B cell (primary cell): Measurements from ENCODE around the gene KCNQ2. TPM values are rescaled to one million over a fixed set of nuclear protein-coding genes. Genes with fewer than 3 reads are reported as not detected.

ENCODE experiments used
- ATAC-seq: fragments of 200-7000 bp; cut with Tn5 transposase; one replicate; pipeline ENCODE4 v1.10.0; 2021; ENCODE audit warnings: low read depth, mild to moderate bottlenecking, moderate number of reproducible peaks, moderate library complexity
- CTCF ChIA-PET: fragments of 350-600 bp; sonication (Branson Sonifier 250); formaldehyde crosslinking; loops from one replicate; lab custom pipeline; 2021; ENCODE audit warnings: antibody characterized with exemption, inconsistent platforms; lab: Charles Lee
- POLR2A ChIA-PET: fragments of 350-600 bp; sonication (Branson Sonifier 250); formaldehyde crosslinking; loops from one replicate; lab custom pipeline; 2021; ENCODE audit warnings: antibody characterized with exemption; lab: Charles Lee
- DNase-seq: peaks from one replicate; pipeline ENCODE4 v3.0.0; 2013
- H2AFZ ChIP-seq: 2 replicates; pipeline ENCODE4 v1.6.1; 2012; ENCODE audit warnings: mild to moderate bottlenecking, low read depth, low read length; ENCODE audit not compliant: insufficient read depth, poor library complexity, severe bottlenecking
- H3K27ac ChIP-seq, 2 donors: 1 replicate in 1 of 2; 2 replicates in 1 of 2; pipeline ENCODE4 v1.5.1; 2012 to 2013; ENCODE audit warnings: low read length in 2 of 2, mild to moderate bottlenecking in 2 of 2, moderate library complexity in 1 of 2
- H3K27me3 ChIP-seq, 4 experiments: fragments of 200-600 bp in 1 of 4; sonication (generic) in 1 of 4; replicated peaks in 1 of 4; 1 replicate in 2 of 4; 2 replicates in 2 of 4; pipeline versions ENCODE4 v1.6.1 to v1.7.0; 2013 to 2016; ENCODE audit warnings: low read length in 3 of 4, mild to moderate bottlenecking in 2 of 4, mixed read lengths in 1 of 4, moderate library complexity in 1 of 4; ENCODE audit not compliant: insufficient read depth in 4 of 4, control insufficient read depth in 3 of 4; ENCODE audit errors: control extremely low read depth in 1 of 4
- H3K36me3 ChIP-seq, 2 experiments: replicated peaks in 1 of 2; 1 replicate in 1 of 2; 2 replicates in 1 of 2; pipeline versions ENCODE4 v1.6.1 to v1.7.1; 2013; ENCODE audit warnings: low read length in 1 of 2; ENCODE audit not compliant: insufficient read depth in 2 of 2, control insufficient read depth in 1 of 2; ENCODE audit errors: control extremely low read depth in 1 of 2, extremely low read depth in 1 of 2
- H3K4me1 ChIP-seq, 2 donors: fragments of 200-600 bp in 1 of 2; sonication (generic) in 1 of 2; 1 replicate in 1 of 2; 2 replicates in 1 of 2; pipeline versions ENCODE4 v1.5.1 to v1.6.1; 2013 to 2017; ENCODE audit warnings: low read length in 2 of 2; ENCODE audit not compliant: control insufficient read depth in 2 of 2, insufficient read depth in 2 of 2
- H3K4me2 ChIP-seq: replicated peaks from 2 replicates; pipeline ENCODE3; 2012; ENCODE audit warnings: mild to moderate bottlenecking, low read depth, low read length; ENCODE audit not compliant: poor library complexity, severe bottlenecking
- H3K4me3 ChIP-seq, 5 experiments: fragments of 200-600 bp in 1 of 5; sonication (generic) in 1 of 5; 1 replicate in 3 of 5; 2 replicates in 2 of 5; pipeline versions ENCODE4 v1.5.1 to v1.7.0; 2011 to 2016; ENCODE audit warnings: low read length in 4 of 5, mild to moderate bottlenecking in 4 of 5, low read depth in 2 of 5, control low read depth in 1 of 5, moderate library complexity in 1 of 5; ENCODE audit not compliant: insufficient read depth in 1 of 5; ENCODE audit errors: control extremely low read depth in 1 of 5, extremely low read depth in 1 of 5
- H3K79me2 ChIP-seq: fragments of 200-600 bp; sonication (generic); one replicate; pipeline ENCODE4 v1.6.0; 2016; ENCODE audit warnings: low read length; ENCODE audit not compliant: control insufficient read depth, insufficient read depth
- H3K9ac ChIP-seq: fragments of 200-600 bp; sonication (generic); 2 replicates; pipeline ENCODE4 v1.6.1; 2017; ENCODE audit warnings: mild to moderate bottlenecking, low read length, moderate library complexity
- H3K9me3 ChIP-seq, 3 donors: one replicate each; pipeline versions ENCODE4 v1.6.1 to v1.7.1; 2013; ENCODE audit warnings: low read length in 2 of 3; ENCODE audit not compliant: control insufficient read depth in 2 of 3, insufficient read depth in 1 of 3; ENCODE audit errors: control extremely low read depth in 1 of 3
- H4K20me1 ChIP-seq: 2 replicates; pipeline ENCODE4 v1.6.0; 2012; ENCODE audit warnings: mild to moderate bottlenecking, low read length; ENCODE audit not compliant: insufficient read depth, control insufficient read depth, poor library complexity, severe bottlenecking
- H3K27ac Mint-ChIP-seq: one replicate; pipeline ENCODE4 v1.8.0; 2021; ENCODE audit warnings: mixed read lengths
- H3K27me3 Mint-ChIP-seq: one replicate; pipeline ENCODE4 v1.8.0; 2021; ENCODE audit warnings: mixed read lengths
- H3K4me1 Mint-ChIP-seq: one replicate; pipeline ENCODE4 v1.8.0; 2021; ENCODE audit warnings: mixed read lengths
- H3K4me3 Mint-ChIP-seq: one replicate; pipeline ENCODE4 v1.8.0; 2021; ENCODE audit warnings: mixed read lengths
- H3K9me3 Mint-ChIP-seq: one replicate; pipeline ENCODE4 v1.8.0; 2022; ENCODE audit warnings: mixed read lengths; ENCODE audit not compliant: insufficient read depth
- CTCF ChIP-seq: fragments of 200-600 bp; IDR thresholded peaks from one replicate; pipeline ENCODE4 v1.8.0; 2022; ENCODE audit warnings: antibody characterized with exemption, mild to moderate bottlenecking
- EZH2 ChIP-seq: IDR thresholded peaks from 2 replicates; pipeline ENCODE4 v1.6.1; 2012; ENCODE audit warnings: borderline replicate concordance, low read depth, mild to moderate bottlenecking, moderate library complexity, low read length; ENCODE audit not compliant: insufficient read depth, poor library complexity, severe bottlenecking
- WGBS: methylation state at CpG from one replicate; pipeline ENCODE4 v1.1.5; 2013; ENCODE audit warnings: missing lambda C conversion rate; ENCODE audit not compliant: insufficient coverage; 5-methylcytosine and 5-hydroxymethylcytosine counted together
- intact Hi-C: fragments of 100-400 bp; cut with micrococcal nuclease; formaldehyde crosslinking; loops from one replicate; pipeline ENCODE4 v1.10.0; 2022
- polyA plus RNA-seq: library from polyadenylated mRNA; depleted of rRNA; stranded (reverse); fragments of >200 nt; gene quantifications from 2 replicates; pipeline ENCODE4 v1.2.3, GENCODE V29; 2012
- total RNA-seq, 2 donors: library from RNA; stranded (reverse); fragments of 120-200 nt in 1 of 2; gene quantifications; 1 replicate in 1 of 2; 2 replicates in 1 of 2; pipeline versions ENCODE4 v1.2.3 to v1.2.4, GENCODE V29; 2013 to 2022

Gene KCNQ2
- total and polyA plus RNA-seq, 2 donors (not counting 1 experiment from before 2014, with no cell fraction given) = 0.12 TPM; not detected in 1

- H2AFZ ChIP-seq = no peak overlapping the region
- Mint-ChIP-seq H3K27me3 (peaks cover 7% of the 10 kb centered on the region), H3K27ac (no peak overlapping the region), H3K9me3 (no peaks in the 10 kb centered on the region), H3K4me3 (no peak overlapping the region), H3K4me1 (no peaks in the 10 kb centered on the region)
- H3K79me2 ChIP-seq = no peaks in the 10 kb centered on the region
- 76% methylated on average over 24 of the region's 24 CpGs for WGBS
- no peaks in the 10 kb centered on the region for H3K4me1 ChIP-seq
- H3K36me3 ChIP-seq = no peaks in the 10 kb centered on the region
- H3K9ac ChIP-seq = no peak overlapping the region
- DNase-seq (no peak), ATAC-seq (no peak)
- H3K4me3 ChIP-seq = no peak overlapping the region
- H4K20me1 ChIP-seq = no peaks in the 10 kb centered on the region
- TF ChIP-seq CTCF (no peak), EZH2 (no peak)
- no peaks in the 10 kb centered on the region for H3K9me3 ChIP-seq
- intact Hi-C loops = no loop called here
- H3K27me3 ChIP-seq = peaks cover 0 to 2% (median 0%) of the 10 kb centered on the region in 4 experiments
- no peak overlapping the region for H3K27ac ChIP-seq
- POLR2A ChIA-PET = interaction anchor here (0.6 kb wide), 1 partner anchor 42 kb away, joined by 4 read pairs; no protein-coding TSS in a partner anchor
- H3K4me2 ChIP-seq = no peak overlapping the region
- CTCF ChIA-PET = no interaction called here
Measured at GRCh38 chr20:63369724-63370617, 102.5 kb downstream of the KCNQ2 start.

GRCh38 chr20:63369024-63369530, 103.4 kb downstream of the KCNQ2 start:
- no peaks in the 10 kb centered on the region for H3K4me1 ChIP-seq
- no peak overlapping the region for H3K27ac Mint-ChIP-seq
- no peak overlapping the region for H2AFZ ChIP-seq
- H3K4me2 ChIP-seq = no peak overlapping the region
- intact Hi-C loops = no loop called here
- no peaks in the 10 kb centered on the region for H4K20me1 ChIP-seq
- TF ChIP-seq CTCF = no peak
- no peaks in the 10 kb centered on the region for H3K9me3 ChIP-seq
- H3K36me3 ChIP-seq = no peaks in the 10 kb centered on the region
- H3K27me3 ChIP-seq = peaks cover 0 to 2% (median 0%) of the 10 kb centered on the region in 4 experiments
- no peak for DNase-seq
- POLR2A ChIA-PET = no interaction called here
- H3K4me1 Mint-ChIP-seq = no peaks in the 10 kb centered on the region
- CTCF ChIA-PET = no interaction called here
- no peak overlapping the region for H3K4me3 Mint-ChIP-seq
- no peak for ATAC-seq
- H3K27me3 Mint-ChIP-seq = peaks cover 7% of the 10 kb centered on the region
- H3K9me3 Mint-ChIP-seq = no peaks in the 10 kb centered on the region
- no peaks in the 10 kb centered on the region for H3K79me2 ChIP-seq
- H3K27ac ChIP-seq = no peak overlapping the region
- H3K4me3 ChIP-seq = no peak overlapping the region
- WGBS = 90% methylated on average over 8 of the region's 10 CpGs
- H3K9ac ChIP-seq = no peak overlapping the region
